Heart right ventricle (tissue), 16 donors: ENCODE measurements around the gene FOXD1. TPM values are rescaled to one million over a fixed set of nuclear protein-coding genes. Genes with fewer than 3 reads are reported as not detected.

Experiments used
- ATAC-seq, 8 donors: fragments of 200-7000 bp; cut with Tn5 transposase; one replicate each; pipeline ENCODE4 v1.9.1; 2020; ENCODE audit warnings: mild to moderate bottlenecking in 8 of 8, moderate library complexity in 8 of 8, moderate number of reproducible peaks in 1 of 8
- DNase-seq, 2 donors: peaks; one replicate each; pipeline ENCODE4 v3.0.0-alpha.2; 2020
- H3K27ac ChIP-seq, 10 donors: fragments of 200-600 bp; sonication (generic) in 2 of 10; one replicate each; pipeline versions ENCODE4 v1.5.0 to v1.8.0; 2020 to 2022; ENCODE audit warnings: mild to moderate bottlenecking in 3 of 10
- H3K27me3 ChIP-seq, 7 donors: fragments of 200-600 bp; one replicate each; pipeline ENCODE4 v1.8.0; 2021 to 2022; ENCODE audit warnings: mild to moderate bottlenecking in 2 of 7
- H3K36me3 ChIP-seq, 9 donors: fragments of 200-600 bp; sonication (generic) in 1 of 9; one replicate each; pipeline versions ENCODE4 v1.5.0 to v1.8.0; 2020 to 2022; ENCODE audit warnings: mild to moderate bottlenecking in 2 of 9
- H3K4me1 ChIP-seq, 9 donors: fragments of 200-600 bp; sonication (generic) in 1 of 9; one replicate each; pipeline versions ENCODE4 v1.5.0 to v1.8.0; 2020 to 2022; ENCODE audit warnings: mild to moderate bottlenecking in 4 of 9
- H3K4me3 ChIP-seq, 10 donors: fragments of 200-600 bp; sonication (generic) in 2 of 10; one replicate each; pipeline versions ENCODE4 v1.5.0 to v1.8.0; 2020 to 2022; ENCODE audit warnings: mild to moderate bottlenecking in 7 of 10, moderate library complexity in 2 of 10
- H3K9me3 ChIP-seq, 11 donors: fragments of 200-600 bp in 10 of 11; sonication (generic) in 2 of 11; one replicate each; pipeline versions ENCODE4 v1.5.0 to v1.8.0; 2013 to 2022; ENCODE audit warnings: mild to moderate bottlenecking in 2 of 11, control low read depth in 1 of 11, moderate library complexity in 1 of 11
- whole genome bisulfite sequencing, 2 donors: extraction: QIAGEN DNeasy Blood & Tissue Kit; methylation state at CpG; one replicate each; pipeline ENCODE4 v1.1.7; 2013; ENCODE audit warnings: inconsistent platforms in 1 of 2; 5-methylcytosine and 5-hydroxymethylcytosine counted together
- intact Hi-C, 10 donors: fragments of 100-400 bp; cut with DNase I; formaldehyde crosslinking; loops; one replicate each; pipeline versions ENCODE4 v1.11.1 to v1.14.2; 2022
- polyA plus RNA-seq, 2 donors: library from polyadenylated mRNA; stranded (reverse); fragments of 200-250 nt; gene quantifications; one replicate each; pipeline ENCODE4 v1.2.3, GENCODE V29; 2013
- total RNA-seq, 10 donors: library from RNA; stranded (reverse); fragmentation: NEBNext Ultra II Directional in 3 of 10; extraction: Animal tissue kit (Norgen Biotek cat#: 25700) in 3 of 10; gene quantifications; one replicate each; pipeline versions ENCODE4 v1.2.1 to v1.2.4, GENCODE V29; 2021 to 2023
- TF ChIP-seq, protein P1 (sequence below), 9 donors: fragments of 200-600 bp; sonication (generic) in 2 of 9; IDR thresholded peaks; one replicate each; pipeline versions ENCODE4 v1.5.0 to v1.8.0; 2021 to 2022; ENCODE audit warnings: antibody characterized with exemption in 9 of 9, mild to moderate bottlenecking in 5 of 9, moderate library complexity in 1 of 9
- donor health status: Arrhythmogenic right ventricular cardiomyopathy.
- donor health status: ischemic (EF 13 %, LVEDD 7.1; RV severe dilation, severe dysfunction).
- donor health status: healthy with polysubstance abuse.
- donor health status: DM: no; HTN: yes; CAD: no.
- donor health status: DM: no; HTN: no; CAD: no.
- donor health status: ischemic (EF 25% LVEDD 6.9; RV normal size, moderate dysfunction).
- donor health status: ischemic (EF 25% LVEDD 5.7; RV mildly dilated, moderate dysfunction).
- donor health status: healthy.
- donor health status: DM: yes; HTN: yes; CAD: no.
- donor health status: Ischemic cardiomyopathy.
- donor health status: ischemic (EF 35%, LVEDD 5.7; RV mildly dilated, moderate dysfunction).
- donor health status: nonischemic (EF 11% LVEDD 7.7; RV severe dilation, severe dysfunction).
- donor health status: DM: yes; HTN: yes; CAD: no.
- donor health status: PGD.
- donor health status: ischemic (EF 29% LVEDD 5.4; RV normal size, mild dysfunction).
- donor health status: nonischemic (EF 23%, LVEDD 6.1; RV moderate dilation, normal function).

The FOXD1 gene
- total and polyA plus RNA-seq, 12 donors, result 0.07 to 0.15 (median 0.12) TPM; not detected in 7

DNA sequence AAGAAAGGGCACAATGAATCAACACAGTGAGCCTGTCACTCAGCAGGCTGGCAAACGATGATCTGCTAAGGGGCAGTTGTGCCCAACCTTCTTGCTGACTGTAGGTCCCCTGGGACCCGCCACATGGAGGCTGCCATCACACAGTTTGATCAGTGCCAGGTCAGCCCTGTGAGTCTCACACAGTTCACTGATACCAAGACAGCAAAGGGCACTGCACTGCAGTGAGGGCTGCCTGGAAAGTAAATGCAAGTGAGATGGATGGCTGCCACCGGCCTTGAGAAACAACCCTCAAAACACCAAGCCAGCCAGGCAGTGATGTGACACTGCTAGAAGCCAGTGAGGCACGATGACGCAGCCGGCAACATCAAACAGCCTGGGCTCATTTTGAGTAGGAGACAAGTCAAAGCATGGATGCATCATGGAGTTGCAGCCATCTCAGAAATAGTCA lies 30.3 kb downstream of the FOXD1 start:
- Histone ChIP-seq H3K27me3 (peaks cover 16 to 100% (median 100%) of the 10 kb centered on the region in 7 donors), H3K9me3 (no peaks in the 10 kb centered on the region), H3K4me1 (peaks cover 0 to 16% (median 13%) of the 10 kb centered on the region in 9 donors), H3K36me3 (no peaks in the 10 kb centered on the region), H3K27ac (no peak overlapping the region), H3K4me3 (no peak overlapping the region)
- TF ChIP-seq, protein P1, sequence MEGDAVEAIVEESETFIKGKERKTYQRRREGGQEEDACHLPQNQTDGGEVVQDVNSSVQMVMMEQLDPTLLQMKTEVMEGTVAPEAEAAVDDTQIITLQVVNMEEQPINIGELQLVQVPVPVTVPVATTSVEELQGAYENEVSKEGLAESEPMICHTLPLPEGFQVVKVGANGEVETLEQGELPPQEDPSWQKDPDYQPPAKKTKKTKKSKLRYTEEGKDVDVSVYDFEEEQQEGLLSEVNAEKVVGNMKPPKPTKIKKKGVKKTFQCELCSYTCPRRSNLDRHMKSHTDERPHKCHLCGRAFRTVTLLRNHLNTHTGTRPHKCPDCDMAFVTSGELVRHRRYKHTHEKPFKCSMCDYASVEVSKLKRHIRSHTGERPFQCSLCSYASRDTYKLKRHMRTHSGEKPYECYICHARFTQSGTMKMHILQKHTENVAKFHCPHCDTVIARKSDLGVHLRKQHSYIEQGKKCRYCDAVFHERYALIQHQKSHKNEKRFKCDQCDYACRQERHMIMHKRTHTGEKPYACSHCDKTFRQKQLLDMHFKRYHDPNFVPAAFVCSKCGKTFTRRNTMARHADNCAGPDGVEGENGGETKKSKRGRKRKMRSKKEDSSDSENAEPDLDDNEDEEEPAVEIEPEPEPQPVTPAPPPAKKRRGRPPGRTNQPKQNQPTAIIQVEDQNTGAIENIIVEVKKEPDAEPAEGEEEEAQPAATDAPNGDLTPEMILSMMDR (IDR thresholded peaks at IDR 0.05), result no peak
- intact Hi-C loops, result no loop called here
- DNase-seq, result no peak
- 50 to 59% methylated on average over 6 of the region's 6 CpGs for WGBS, 2 donors
- ATAC-seq, result peak in 1 of 8 donors; percentile 29

DNA sequence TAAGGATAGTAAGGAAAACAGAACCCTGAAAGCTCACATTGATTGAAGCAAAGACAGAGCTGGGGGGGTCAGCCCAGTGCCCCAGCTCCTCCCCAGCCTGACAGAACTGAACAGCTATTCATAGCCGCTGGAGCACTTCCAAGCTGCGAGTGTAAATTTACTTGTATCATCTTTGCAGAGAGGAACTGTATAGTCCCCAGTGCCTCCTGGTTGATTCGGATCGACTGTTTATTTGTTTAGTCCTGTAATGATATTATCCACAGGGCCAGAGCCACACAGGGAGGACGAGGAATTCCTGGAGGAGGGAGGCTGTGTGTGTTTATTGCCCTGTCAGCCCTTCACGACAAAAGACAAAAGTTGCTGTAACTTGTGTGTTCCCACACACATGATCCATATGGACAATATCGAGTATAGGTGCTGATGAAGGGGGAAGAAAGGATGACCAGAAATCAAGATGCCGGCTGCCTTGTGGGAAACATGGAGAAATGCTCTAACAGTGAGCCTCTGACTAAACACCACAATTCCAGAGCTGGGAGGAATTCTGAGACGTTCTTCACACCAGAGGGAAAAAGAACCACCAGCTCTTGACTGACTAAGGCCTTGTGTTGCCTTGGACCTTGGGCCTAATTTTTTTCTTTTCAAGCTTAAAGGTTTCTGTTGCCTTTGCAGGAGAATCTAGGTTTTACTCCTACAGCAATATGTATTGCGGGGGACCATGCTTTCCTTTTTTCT lies 31.1 kb downstream of the FOXD1 start:
- ATAC-seq, result peak in 2 of 8 donors; percentile 26 to 44
- no peaks in the 10 kb centered on the region for H3K36me3 ChIP-seq
- H3K27me3 ChIP-seq, result peaks cover 20 to 100% (median 100%) of the 10 kb centered on the region in 7 donors
- WGBS, 2 donors, result 32 to 40% methylated on average over 10 of the region's 10 CpGs
- DNase-seq, result no peak
- H3K4me1 ChIP-seq, result peaks cover 0 to 16% (median 13%) of the 10 kb centered on the region in 9 donors
- no peak overlapping the region for H3K27ac ChIP-seq
- TF ChIP-seq, protein P1 (IDR thresholded peaks at IDR 0.05), result no peak
- intact Hi-C loops, result no loop called here
- H3K9me3 ChIP-seq, result no peaks in the 10 kb centered on the region
- H3K4me3 ChIP-seq, result no peak overlapping the region

DNA sequence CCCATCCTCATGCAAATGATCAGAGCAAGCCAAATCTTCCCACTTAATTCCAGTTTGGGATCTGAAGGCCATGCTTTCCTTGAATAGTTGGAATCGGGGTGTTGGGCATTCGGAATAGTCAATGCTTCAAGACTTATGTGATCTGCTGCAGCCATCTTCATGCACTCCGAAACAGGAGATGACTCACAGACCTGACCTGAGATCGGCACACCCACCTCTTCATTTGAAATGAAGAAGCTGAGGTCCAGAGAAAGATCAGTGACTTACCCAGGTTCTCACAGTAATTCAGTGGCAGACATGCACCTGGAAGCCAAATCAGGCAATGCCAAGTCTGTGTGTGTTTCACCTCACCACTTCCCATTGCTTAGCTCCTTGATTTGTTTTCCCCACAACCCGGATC lies 33.0 kb downstream of the FOXD1 start:
- peaks cover 23 to 100% (median 97%) of the 10 kb centered on the region in 7 donors for H3K27me3 ChIP-seq
- no peaks in the 10 kb centered on the region for H3K36me3 ChIP-seq
- no peak for DNase-seq
- no peak overlapping the region for H3K27ac ChIP-seq
- 63 to 85% methylated on average over 5 of the region's 5 CpGs for WGBS, 2 donors
- ATAC-seq, result no peak
- peaks cover 0 to 16% (median 13%) of the 10 kb centered on the region in 9 donors for H3K4me1 ChIP-seq
- TF ChIP-seq, protein P1 (IDR thresholded peaks at IDR 0.05), result no peak
- intact Hi-C loops, result no loop called here
- no peaks in the 10 kb centered on the region for H3K9me3 ChIP-seq
- no peak overlapping the region for H3K4me3 ChIP-seq

DNA sequence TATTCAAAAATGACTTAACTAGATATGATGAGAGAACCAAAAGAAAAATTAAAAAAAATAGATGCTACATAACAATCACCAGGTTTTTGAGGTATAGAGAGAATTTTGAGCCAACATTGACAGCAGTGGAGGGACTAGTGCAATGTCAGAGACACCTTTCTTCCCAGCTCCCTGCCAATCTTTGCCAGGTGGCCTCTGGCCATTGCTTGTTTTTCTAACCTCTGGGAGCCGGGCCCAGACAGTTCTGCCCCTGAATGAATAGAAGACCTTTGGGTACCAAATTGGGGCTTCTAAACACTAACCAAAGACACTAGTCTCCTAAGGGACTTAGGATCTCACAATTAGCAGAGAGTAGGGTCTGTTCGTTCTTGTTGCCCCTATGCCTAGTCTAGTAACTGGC lies 33.4 kb downstream of the FOXD1 start:
- intact Hi-C loops, result no loop called here
- DNase-seq (no peak), ATAC-seq (no peak)
- Histone ChIP-seq H3K36me3 (no peaks in the 10 kb centered on the region), H3K4me1 (peaks cover 0 to 12% (median 11%) of the 10 kb centered on the region in 9 donors), H3K27ac (no peak overlapping the region), H3K27me3 (peaks cover 20 to 100% (median 96%) of the 10 kb centered on the region in 7 donors), H3K9me3 (no peaks in the 10 kb centered on the region), H3K4me3 (no peak overlapping the region)
- TF ChIP-seq, protein P1 (IDR thresholded peaks at IDR 0.05), result no peak
- WGBS, 2 donors, result 50 to 78% methylated on average over 2 of the region's 2 CpGs
